Astrocyte (in vitro differentiated cells and primary cell): Measurements from ENCODE around the gene PLEKHG7. TPM values are rescaled to one million over a fixed set of nuclear protein-coding genes. Genes with fewer than 3 reads are reported as not detected.

ENCODE experiments used
- DNase-seq: peaks from one replicate; pipeline ENCODE4 v3.0.0-alpha.2; 2010; ENCODE audit warnings: low read depth
- FAIRE-seq: peaks from 2 replicates; lab custom pipeline; 2011; peaks lifted over from hg19 to GRCh38; lab: Jason Lieb, UNC
- H2AFZ ChIP-seq: 2 replicates; pipeline ENCODE4 v1.6.0; 2012; ENCODE audit warnings: low read depth, low read length, inconsistent platforms
- H3K27ac ChIP-seq: 2 replicates; pipeline ENCODE4 v1.5.1; 2011; ENCODE audit warnings: low read depth, low read length, inconsistent platforms
- H3K27me3 ChIP-seq: 2 replicates; pipeline ENCODE4 v1.6.0; 2011; ENCODE audit warnings: low read length, inconsistent platforms; ENCODE audit not compliant: insufficient read depth
- H3K36me3 ChIP-seq: 2 replicates; pipeline ENCODE4 v1.5.1; 2011; ENCODE audit warnings: low read length, inconsistent platforms; ENCODE audit not compliant: insufficient read depth
- H3K4me1 ChIP-seq: 2 replicates; pipeline ENCODE4 v1.5.1; 2011; ENCODE audit warnings: low read length, inconsistent platforms; ENCODE audit not compliant: insufficient read depth
- H3K4me2 ChIP-seq: 2 replicates; pipeline ENCODE4 v1.6.0; 2012; ENCODE audit warnings: low read length, inconsistent platforms
- H3K4me3 ChIP-seq: 2 replicates; pipeline ENCODE4 v1.5.1; 2011; ENCODE audit warnings: low read depth, mild to moderate bottlenecking, low read length, inconsistent platforms; ENCODE audit not compliant: insufficient read depth
- H3K79me2 ChIP-seq: 2 replicates; pipeline ENCODE4 v1.6.0; 2012; ENCODE audit warnings: mild to moderate bottlenecking, low read length, inconsistent platforms; ENCODE audit not compliant: insufficient read depth
- H3K9ac ChIP-seq: 2 replicates; pipeline ENCODE4 v1.6.0; 2012; ENCODE audit warnings: mild to moderate bottlenecking, low read length, inconsistent platforms
- H3K9me3 ChIP-seq: 2 replicates; pipeline ENCODE4 v1.5.1; 2012; ENCODE audit warnings: low read depth, mild to moderate bottlenecking, low read length, inconsistent platforms; ENCODE audit not compliant: insufficient read depth
- H4K20me1 ChIP-seq: 2 replicates; pipeline ENCODE4 v1.6.0; 2012; ENCODE audit warnings: low read length, inconsistent platforms; ENCODE audit not compliant: insufficient read depth
- H3K27ac Mint-ChIP-seq: one replicate; pipeline ENCODE4 v1.8.0; 2021; ENCODE audit warnings: mild to moderate bottlenecking, mixed read lengths; ENCODE audit not compliant: unreplicated experiment
- H3K27me3 Mint-ChIP-seq: one replicate; pipeline ENCODE4 v1.8.0; 2021; ENCODE audit warnings: low read depth, mixed read lengths; ENCODE audit not compliant: unreplicated experiment
- H3K36me3 Mint-ChIP-seq: one replicate; pipeline ENCODE4 v1.8.0; 2021; ENCODE audit warnings: low read depth, mixed read lengths; ENCODE audit not compliant: unreplicated experiment
- H3K4me1 Mint-ChIP-seq: one replicate; pipeline ENCODE4 v1.8.0; 2021; ENCODE audit warnings: low read depth, mixed read lengths; ENCODE audit not compliant: unreplicated experiment
- H3K4me3 Mint-ChIP-seq: one replicate; pipeline ENCODE4 v1.8.0; 2021; ENCODE audit warnings: mild to moderate bottlenecking, moderate library complexity, mixed read lengths; ENCODE audit not compliant: unreplicated experiment
- H3K9me3 Mint-ChIP-seq: one replicate; pipeline ENCODE4 v1.8.0; 2021; ENCODE audit warnings: mild to moderate bottlenecking, mixed read lengths; ENCODE audit not compliant: unreplicated experiment
- EZH2 ChIP-seq: IDR thresholded peaks from 2 replicates; pipeline ENCODE4 v1.6.1; 2012; ENCODE audit warnings: mild to moderate bottlenecking, low read length, inconsistent platforms; ENCODE audit not compliant: insufficient read depth
- total RNA-seq: library from RNA; stranded (reverse); gene quantifications from 2 replicates; pipeline ENCODE4 v1.2.1, GENCODE V29; 2021
- TF ChIP-seq, protein P1 (sequence below): IDR thresholded peaks from 2 replicates; pipeline ENCODE4 v1.5.1; 2011; ENCODE audit warnings: low read depth, mild to moderate bottlenecking, inconsistent platforms, low read length, moderate library complexity; ENCODE audit not compliant: insufficient read depth

The PLEKHG7 gene
- total RNA-seq, 1 donor from 2014 or later, result 0.68 TPM

- H3K27me3 Mint-ChIP-seq, result no peaks in the 10 kb centered on the region
- H3K27ac ChIP-seq, result no peak overlapping the region
- no peaks in the 10 kb centered on the region for H3K79me2 ChIP-seq
- H3K4me1 ChIP-seq, result peaks cover 3% of the 10 kb centered on the region
- H3K9me3 ChIP-seq, result no peaks in the 10 kb centered on the region
- H4K20me1 ChIP-seq, result no peaks in the 10 kb centered on the region
- no peaks in the 10 kb centered on the region for H3K9me3 Mint-ChIP-seq
- no peak for DNase-seq
- H3K9ac ChIP-seq, result no peak overlapping the region
- H3K4me1 Mint-ChIP-seq, result peaks cover 11% of the 10 kb centered on the region
- H3K4me2 ChIP-seq, result no peak overlapping the region
- H3K27ac Mint-ChIP-seq, result no peak overlapping the region
- peaks cover 11% of the 10 kb centered on the region for H3K36me3 Mint-ChIP-seq
- H3K4me3 Mint-ChIP-seq, result no peak overlapping the region
- FAIRE-seq, result no peak
- no peak overlapping the region for H3K4me3 ChIP-seq
- TF ChIP-seq EZH2, result no peak
- TF ChIP-seq, protein P1, sequence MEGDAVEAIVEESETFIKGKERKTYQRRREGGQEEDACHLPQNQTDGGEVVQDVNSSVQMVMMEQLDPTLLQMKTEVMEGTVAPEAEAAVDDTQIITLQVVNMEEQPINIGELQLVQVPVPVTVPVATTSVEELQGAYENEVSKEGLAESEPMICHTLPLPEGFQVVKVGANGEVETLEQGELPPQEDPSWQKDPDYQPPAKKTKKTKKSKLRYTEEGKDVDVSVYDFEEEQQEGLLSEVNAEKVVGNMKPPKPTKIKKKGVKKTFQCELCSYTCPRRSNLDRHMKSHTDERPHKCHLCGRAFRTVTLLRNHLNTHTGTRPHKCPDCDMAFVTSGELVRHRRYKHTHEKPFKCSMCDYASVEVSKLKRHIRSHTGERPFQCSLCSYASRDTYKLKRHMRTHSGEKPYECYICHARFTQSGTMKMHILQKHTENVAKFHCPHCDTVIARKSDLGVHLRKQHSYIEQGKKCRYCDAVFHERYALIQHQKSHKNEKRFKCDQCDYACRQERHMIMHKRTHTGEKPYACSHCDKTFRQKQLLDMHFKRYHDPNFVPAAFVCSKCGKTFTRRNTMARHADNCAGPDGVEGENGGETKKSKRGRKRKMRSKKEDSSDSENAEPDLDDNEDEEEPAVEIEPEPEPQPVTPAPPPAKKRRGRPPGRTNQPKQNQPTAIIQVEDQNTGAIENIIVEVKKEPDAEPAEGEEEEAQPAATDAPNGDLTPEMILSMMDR, result no peak
- H2AFZ ChIP-seq, result no peak overlapping the region
- H3K36me3 ChIP-seq, result peaks cover 35% of the 10 kb centered on the region
- no peaks in the 10 kb centered on the region for H3K27me3 ChIP-seq
These were observed 77.1 kb downstream of the PLEKHG7 start for GRCh38 chr12:92779902-92780301.

- Histone ChIP-seq H3K27me3 (no peaks in the 10 kb centered on the region), H3K9me3 (no peaks in the 10 kb centered on the region), H3K4me3 (no peak overlapping the region), H3K9ac (no peak overlapping the region), H2AFZ (no peak overlapping the region), H4K20me1 (no peaks in the 10 kb centered on the region), H3K79me2 (no peaks in the 10 kb centered on the region), H3K4me2 (no peak overlapping the region), H3K4me1 (peaks cover 3% of the 10 kb centered on the region), H3K36me3 (peaks cover 15% of the 10 kb centered on the region), H3K27ac (peak overlapping the region; percentile 43)
- Mint-ChIP-seq H3K36me3 (peaks cover 5% of the 10 kb centered on the region), H3K27me3 (no peaks in the 10 kb centered on the region), H3K4me1 (peaks cover 24% of the 10 kb centered on the region), H3K4me3 (no peak overlapping the region), H3K9me3 (no peaks in the 10 kb centered on the region), H3K27ac (peak overlapping the region; percentile 93)
- DNase-seq, result peak; percentile 73
- FAIRE-seq, result peak; percentile 80
- no peak for TF ChIP-seq EZH2
- TF ChIP-seq, protein P1, result no peak
These were observed 81.6 kb downstream of the PLEKHG7 start for GRCh38 chr12:92784356-92784755.

GRCh38 chr12:92784797-92785562, 82.2 kb downstream of the PLEKHG7 start:
- Histone ChIP-seq H3K36me3 (peaks cover 12% of the 10 kb centered on the region), H3K4me1 (peaks cover 3% of the 10 kb centered on the region), H3K79me2 (no peaks in the 10 kb centered on the region), H4K20me1 (no peaks in the 10 kb centered on the region), H3K9me3 (no peaks in the 10 kb centered on the region), H3K27ac (no peak overlapping the region), H2AFZ (no peak overlapping the region), H3K4me2 (no peak overlapping the region), H3K27me3 (no peaks in the 10 kb centered on the region), H3K9ac (no peak overlapping the region), H3K4me3 (no peak overlapping the region)
- Mint-ChIP-seq H3K9me3 (no peaks in the 10 kb centered on the region), H3K4me1 (peaks cover 24% of the 10 kb centered on the region), H3K27me3 (no peaks in the 10 kb centered on the region), H3K4me3 (no peak overlapping the region), H3K27ac (peak overlapping the region; percentile 93), H3K36me3 (peaks cover 7% of the 10 kb centered on the region)
- DNase-seq (peak; percentile 70), FAIRE-seq (peak; percentile 82)
- TF ChIP-seq, protein P1, result peak; percentile 49
- TF ChIP-seq EZH2, result no peak
